Measurements from ENCODE around the gene RUNX1. TPM values are rescaled to one million over a fixed set of nuclear protein-coding genes. Genes with fewer than 3 reads are reported as not detected.

The RUNX1 gene
- total RNA-seq, 1 donor: 40.9 TPM

DNA sequence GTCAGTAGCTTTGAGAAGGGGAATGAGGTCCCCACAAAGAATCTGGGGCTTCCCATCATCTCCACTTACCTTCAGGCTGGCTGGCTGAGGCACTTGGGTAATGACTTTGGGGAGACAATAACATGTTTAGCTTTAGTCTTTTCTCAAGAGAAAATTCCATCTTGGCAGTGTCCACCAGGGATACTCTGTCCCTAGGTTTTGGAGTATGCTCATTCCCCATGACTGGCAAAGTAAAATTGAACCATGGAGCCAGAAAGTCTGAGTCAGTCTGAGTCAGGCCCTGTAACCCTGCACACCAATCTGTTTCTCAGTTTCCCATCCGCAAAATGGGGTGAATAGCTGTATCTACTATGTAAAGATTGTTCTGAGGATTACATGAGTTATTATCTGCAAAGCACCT lies 28.2 kb downstream of the RUNX1 start:
- H3K4me1 ChIP-seq (ENCODE audit: insufficient read depth, low read length): no peaks in the 10 kb centered on the region
- DNase-seq (ENCODE audit: insufficient read length, low spot score, missing footprints): peak; percentile 79
- H3K79me2 ChIP-seq (ENCODE audit: insufficient read depth, low read length): peaks cover 9% of the 10 kb centered on the region
- no peak overlapping the region for H2AFZ ChIP-seq (ENCODE audit: low read length)
- no peaks in the 10 kb centered on the region for H3K9me3 ChIP-seq (ENCODE audit: low read depth, low read length)
- H3K27ac ChIP-seq (ENCODE audit: low read depth, low read length): no peak overlapping the region
- no peaks in the 10 kb centered on the region for H3K27me3 ChIP-seq (ENCODE audit: insufficient read depth, low read length)
- no peak overlapping the region for H3K4me2 ChIP-seq (ENCODE audit: insufficient read depth, low read length)
- H3K36me3 ChIP-seq (ENCODE audit: insufficient read depth, low read length): no peaks in the 10 kb centered on the region
- peaks cover 3% of the 10 kb centered on the region for H4K20me1 ChIP-seq (ENCODE audit: insufficient read depth, low read length)
- no peak for TF ChIP-seq CTCF (IDR thresholded peaks at IDR 0.05; ENCODE audit: extremely low read depth, low read depth, low read length)
- no peak overlapping the region for H3K4me3 ChIP-seq (ENCODE audit: insufficient read depth, low read length)

DNA sequence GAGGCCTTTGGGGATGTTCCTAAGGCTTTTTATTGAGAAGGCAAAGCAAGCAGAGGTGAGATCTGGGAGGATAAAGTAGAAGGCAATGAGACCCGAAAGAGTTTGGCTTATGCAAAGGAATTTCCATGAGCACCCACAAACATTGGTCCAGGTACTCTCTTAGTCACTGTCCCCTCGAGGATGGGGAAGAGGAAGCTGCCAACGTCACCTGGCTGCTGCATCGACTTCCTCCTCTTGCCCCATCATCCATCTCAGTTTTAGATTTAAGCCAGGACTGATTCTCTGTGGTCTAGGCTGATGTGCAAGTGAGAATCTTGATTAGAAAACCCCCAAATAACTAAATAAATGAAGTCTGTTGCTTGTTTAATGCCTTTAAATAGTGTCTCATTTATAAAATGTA lies 28.7 kb downstream of the RUNX1 start:
- peaks cover 9% of the 10 kb centered on the region for H3K79me2 ChIP-seq (ENCODE audit: insufficient read depth, low read length)
- H3K36me3 ChIP-seq (ENCODE audit: insufficient read depth, low read length): no peaks in the 10 kb centered on the region
- no peaks in the 10 kb centered on the region for H3K4me1 ChIP-seq (ENCODE audit: insufficient read depth, low read length)
- no peak overlapping the region for H2AFZ ChIP-seq (ENCODE audit: low read length)
- H3K4me2 ChIP-seq (ENCODE audit: insufficient read depth, low read length): no peak overlapping the region
- H3K4me3 ChIP-seq (ENCODE audit: insufficient read depth, low read length): no peak overlapping the region
- no peak overlapping the region for H3K27ac ChIP-seq (ENCODE audit: low read depth, low read length)
- H3K9me3 ChIP-seq (ENCODE audit: low read depth, low read length): no peaks in the 10 kb centered on the region
- no peaks in the 10 kb centered on the region for H3K27me3 ChIP-seq (ENCODE audit: insufficient read depth, low read length)
- H4K20me1 ChIP-seq (ENCODE audit: insufficient read depth, low read length): peaks cover 3% of the 10 kb centered on the region
- DNase-seq (ENCODE audit: insufficient read length, low spot score, missing footprints): no peak
- TF ChIP-seq CTCF (IDR thresholded peaks at IDR 0.05; ENCODE audit: extremely low read depth, low read depth, low read length): no peak

DNA sequence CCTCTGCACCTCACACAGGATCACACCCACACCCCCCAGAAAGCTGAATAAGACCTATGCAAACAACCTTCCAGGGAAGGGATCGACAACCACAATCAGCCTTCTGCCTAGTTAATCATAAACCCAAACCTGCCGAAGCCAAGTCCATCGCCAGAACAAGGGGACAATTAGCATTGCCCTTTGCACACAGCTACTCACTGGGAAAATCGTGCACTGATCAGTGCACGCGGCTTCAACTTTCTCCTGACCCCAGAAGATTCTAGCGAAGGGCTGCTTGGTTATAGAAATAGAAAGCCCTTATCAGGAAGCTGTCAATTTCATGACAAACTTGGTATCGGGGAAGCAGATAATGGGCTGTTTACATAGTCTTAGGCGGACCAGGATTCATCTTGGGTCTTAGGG lies 29.5 kb downstream of the RUNX1 start:
- no peak for TF ChIP-seq CTCF (IDR thresholded peaks at IDR 0.05; ENCODE audit: extremely low read depth, low read depth, low read length)
- no peaks in the 10 kb centered on the region for H3K27me3 ChIP-seq (ENCODE audit: insufficient read depth, low read length)
- peaks cover 9% of the 10 kb centered on the region for H3K79me2 ChIP-seq (ENCODE audit: insufficient read depth, low read length)
- no peak overlapping the region for H3K4me2 ChIP-seq (ENCODE audit: insufficient read depth, low read length)
- DNase-seq (ENCODE audit: insufficient read length, low spot score, missing footprints): no peak
- H4K20me1 ChIP-seq (ENCODE audit: insufficient read depth, low read length): peaks cover 3% of the 10 kb centered on the region
- no peak overlapping the region for H3K4me3 ChIP-seq (ENCODE audit: insufficient read depth, low read length)
- H3K9me3 ChIP-seq (ENCODE audit: low read depth, low read length): no peaks in the 10 kb centered on the region
- no peak overlapping the region for H2AFZ ChIP-seq (ENCODE audit: low read length)
- H3K36me3 ChIP-seq (ENCODE audit: insufficient read depth, low read length): no peaks in the 10 kb centered on the region
- no peaks in the 10 kb centered on the region for H3K4me1 ChIP-seq (ENCODE audit: insufficient read depth, low read length)
- no peak overlapping the region for H3K27ac ChIP-seq (ENCODE audit: low read depth, low read length)

- H2AFZ ChIP-seq (ENCODE audit: low read length): no peak overlapping the region
- no peak overlapping the region for H3K27ac ChIP-seq (ENCODE audit: low read depth, low read length)
- peaks cover 6% of the 10 kb centered on the region for H3K79me2 ChIP-seq (ENCODE audit: insufficient read depth, low read length)
- peaks cover 3% of the 10 kb centered on the region for H4K20me1 ChIP-seq (ENCODE audit: insufficient read depth, low read length)
- DNase-seq (ENCODE audit: insufficient read length, low spot score, missing footprints): no peak
- H3K27me3 ChIP-seq (ENCODE audit: insufficient read depth, low read length): no peaks in the 10 kb centered on the region
- no peaks in the 10 kb centered on the region for H3K4me1 ChIP-seq (ENCODE audit: insufficient read depth, low read length)
- TF ChIP-seq CTCF (IDR thresholded peaks at IDR 0.05; ENCODE audit: extremely low read depth, low read depth, low read length): no peak
- H3K4me2 ChIP-seq (ENCODE audit: insufficient read depth, low read length): no peak overlapping the region
- H3K36me3 ChIP-seq (ENCODE audit: insufficient read depth, low read length): no peaks in the 10 kb centered on the region
- no peak overlapping the region for H3K4me3 ChIP-seq (ENCODE audit: insufficient read depth, low read length)
- no peaks in the 10 kb centered on the region for H3K9me3 ChIP-seq (ENCODE audit: low read depth, low read length)
Measured at GRCh38 chr21:35017256-35017655, 31.8 kb downstream of the RUNX1 start.

All from osteoblast (primary cell).